Measurements from ENCODE around the gene ACTR8. TPM values are rescaled to one million over a fixed set of nuclear protein-coding genes. Genes with fewer than 3 reads are reported as not detected.
"Not testable (repeated sequence)": the region's sequence is repeated elsewhere in the genome, so short reads cannot be mapped to it uniquely, and the experiment has no call there.

The ACTR8 gene, protein sequence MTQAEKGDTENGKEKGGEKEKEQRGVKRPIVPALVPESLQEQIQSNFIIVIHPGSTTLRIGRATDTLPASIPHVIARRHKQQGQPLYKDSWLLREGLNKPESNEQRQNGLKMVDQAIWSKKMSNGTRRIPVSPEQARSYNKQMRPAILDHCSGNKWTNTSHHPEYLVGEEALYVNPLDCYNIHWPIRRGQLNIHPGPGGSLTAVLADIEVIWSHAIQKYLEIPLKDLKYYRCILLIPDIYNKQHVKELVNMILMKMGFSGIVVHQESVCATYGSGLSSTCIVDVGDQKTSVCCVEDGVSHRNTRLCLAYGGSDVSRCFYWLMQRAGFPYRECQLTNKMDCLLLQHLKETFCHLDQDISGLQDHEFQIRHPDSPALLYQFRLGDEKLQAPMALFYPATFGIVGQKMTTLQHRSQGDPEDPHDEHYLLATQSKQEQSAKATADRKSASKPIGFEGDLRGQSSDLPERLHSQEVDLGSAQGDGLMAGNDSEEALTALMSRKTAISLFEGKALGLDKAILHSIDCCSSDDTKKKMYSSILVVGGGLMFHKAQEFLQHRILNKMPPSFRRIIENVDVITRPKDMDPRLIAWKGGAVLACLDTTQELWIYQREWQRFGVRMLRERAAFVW
- 22.8 TPM for total RNA-seq
- long read RNA-seq, transcript ACTR8-201 (13 exons, 3,629 nt): major isoform, 6 of 13 reads
- long read RNA-seq, partial matches to known transcripts: 0 of 13 reads
- long read RNA-seq, other reads (novel, unspliced or antisense): 6 of 13 reads

DNA sequence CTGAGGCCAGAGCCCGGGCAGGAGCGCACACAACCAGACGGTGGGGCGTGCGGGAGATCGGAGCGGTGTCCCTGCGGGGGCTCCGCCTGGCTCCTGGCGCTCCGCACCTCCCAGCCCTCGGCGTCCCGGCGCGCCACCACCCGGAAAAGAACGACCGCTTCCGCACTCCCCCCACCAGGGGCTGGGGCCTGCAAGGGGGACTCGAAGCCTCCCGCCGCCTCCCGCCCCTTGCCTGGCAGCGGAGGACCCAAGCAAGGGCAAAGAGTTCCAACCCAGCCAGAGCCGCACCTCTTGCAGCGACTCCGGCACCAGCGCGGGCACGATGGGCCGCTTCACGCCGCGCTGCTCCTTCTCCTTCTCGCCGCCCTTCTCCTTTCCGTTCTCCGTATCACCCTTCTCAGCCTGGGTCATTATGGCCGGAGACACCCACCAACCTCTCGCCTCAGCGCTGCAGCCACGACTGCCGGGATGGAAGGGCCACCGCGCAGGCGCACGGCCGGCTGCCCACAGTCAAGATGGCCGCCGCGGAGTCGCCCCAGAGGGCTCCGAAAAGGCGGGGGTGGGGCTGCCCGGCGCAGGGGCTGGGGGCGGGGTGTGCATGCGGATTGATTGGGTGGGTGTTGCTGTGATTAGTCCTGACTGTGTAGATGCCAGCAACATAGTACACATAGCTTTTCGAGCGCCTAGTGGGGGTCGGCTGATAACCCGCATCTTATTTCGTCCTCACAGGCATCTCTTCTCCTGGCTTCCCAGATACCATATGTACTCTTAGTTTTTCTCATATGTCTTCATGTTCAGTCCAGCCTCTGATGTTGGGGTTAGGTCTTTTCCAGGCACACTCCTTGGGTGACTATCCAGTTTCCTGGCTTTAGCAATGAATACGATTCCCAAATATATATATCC lies at the start of gene ACTR8:
Gene ACTR8 (minus strand): TSS at position 462 of the 903 bp plus-strand sequence. CDS start 51 bp downstream, at position 411.
- H3K27me3 ChIP-seq: no peaks in the 10 kb centered on the region
- peak within 1 kb of the TSS; percentile 87 for H3K27ac ChIP-seq
- no peaks in the 10 kb centered on the region for H3K9me3 ChIP-seq
- intact Hi-C loops (cut with DNase I): no loop called here
- peak; percentile 98 for ATAC-seq
- TF ChIP-seq, protein P1, sequence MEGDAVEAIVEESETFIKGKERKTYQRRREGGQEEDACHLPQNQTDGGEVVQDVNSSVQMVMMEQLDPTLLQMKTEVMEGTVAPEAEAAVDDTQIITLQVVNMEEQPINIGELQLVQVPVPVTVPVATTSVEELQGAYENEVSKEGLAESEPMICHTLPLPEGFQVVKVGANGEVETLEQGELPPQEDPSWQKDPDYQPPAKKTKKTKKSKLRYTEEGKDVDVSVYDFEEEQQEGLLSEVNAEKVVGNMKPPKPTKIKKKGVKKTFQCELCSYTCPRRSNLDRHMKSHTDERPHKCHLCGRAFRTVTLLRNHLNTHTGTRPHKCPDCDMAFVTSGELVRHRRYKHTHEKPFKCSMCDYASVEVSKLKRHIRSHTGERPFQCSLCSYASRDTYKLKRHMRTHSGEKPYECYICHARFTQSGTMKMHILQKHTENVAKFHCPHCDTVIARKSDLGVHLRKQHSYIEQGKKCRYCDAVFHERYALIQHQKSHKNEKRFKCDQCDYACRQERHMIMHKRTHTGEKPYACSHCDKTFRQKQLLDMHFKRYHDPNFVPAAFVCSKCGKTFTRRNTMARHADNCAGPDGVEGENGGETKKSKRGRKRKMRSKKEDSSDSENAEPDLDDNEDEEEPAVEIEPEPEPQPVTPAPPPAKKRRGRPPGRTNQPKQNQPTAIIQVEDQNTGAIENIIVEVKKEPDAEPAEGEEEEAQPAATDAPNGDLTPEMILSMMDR (IDR thresholded peaks at IDR 0.05): no peak
- peak; percentile 94 for DNase-seq
- peaks cover 59% of the 10 kb centered on the region for H3K36me3 ChIP-seq
- peak within 1 kb of the TSS; percentile 91 for H3K4me3 ChIP-seq
- peaks cover 12% of the 10 kb centered on the region for H3K4me1 ChIP-seq

DNA sequence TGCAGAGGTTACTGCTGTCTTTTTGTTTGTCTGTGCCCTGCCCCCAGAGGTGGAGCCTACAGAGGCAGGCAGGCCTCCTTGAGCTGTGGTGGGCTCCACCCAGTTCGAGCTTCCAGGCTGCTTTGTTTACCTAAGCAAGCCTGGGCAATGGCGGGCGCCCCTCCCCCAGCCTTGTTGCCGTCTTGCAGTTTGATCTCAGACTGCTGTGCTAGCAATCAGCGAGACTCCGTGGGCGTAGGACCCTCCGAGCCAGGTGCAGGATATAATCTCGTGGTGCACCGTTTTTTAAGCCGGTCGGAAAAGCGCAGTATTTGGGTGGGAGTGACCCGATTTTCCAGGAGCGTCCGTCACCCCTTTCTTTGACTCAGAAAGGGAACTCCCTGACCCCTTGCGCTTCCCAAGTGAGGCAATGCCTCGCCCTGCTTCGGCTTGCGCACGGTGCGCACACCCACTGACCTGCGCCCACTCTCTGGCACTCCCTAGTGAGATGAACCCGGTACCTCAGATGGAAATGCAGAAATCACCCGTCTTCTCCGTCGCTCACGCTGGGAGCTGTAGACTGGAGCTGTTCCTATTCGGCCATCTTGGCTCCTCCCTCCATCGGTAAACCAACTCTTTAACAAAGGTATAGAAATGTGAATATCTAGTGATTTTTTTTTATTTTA lies 45.4 kb upstream of the ACTR8 start:
- H3K9me3 ChIP-seq; DNase-seq; intact Hi-C loops (cut with DNase I): not testable (repeated sequence)

DNA sequence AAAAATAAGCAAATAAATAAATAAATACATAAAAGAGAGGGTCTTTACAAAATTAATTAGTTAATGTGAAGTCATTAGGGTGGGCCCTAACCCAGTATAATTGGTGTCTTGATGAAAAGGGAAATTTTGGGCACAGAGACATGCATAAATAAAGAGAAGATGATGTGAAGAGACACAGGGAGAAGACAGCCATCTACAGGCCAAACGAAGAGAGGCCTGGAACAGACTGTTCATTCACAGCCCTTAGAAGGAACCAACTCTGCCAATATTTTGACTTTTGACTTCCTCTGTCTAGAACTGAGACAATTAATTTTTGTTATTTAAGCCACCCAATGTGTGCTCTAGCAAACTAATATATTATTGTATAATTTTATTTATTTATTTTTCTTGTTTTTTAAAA lies 39.3 kb upstream of the ACTR8 start:
- Histone ChIP-seq H3K4me3 (no peak overlapping the region), H3K27ac (no peak overlapping the region), H3K4me1 (no peaks in the 10 kb centered on the region), H3K27me3 (peaks cover 36% of the 10 kb centered on the region), H3K9me3 (no peaks in the 10 kb centered on the region), H3K36me3 (no peaks in the 10 kb centered on the region)
- no peak for DNase-seq
- TF ChIP-seq, protein P1 (IDR thresholded peaks at IDR 0.05): peak; percentile 38
- intact Hi-C loops (cut with DNase I): no loop called here
- peak; percentile 62 for ATAC-seq

More for the DNA sequence above, 45.4 kb upstream of the ACTR8 start:
- not testable (repeated sequence) for H3K4me1 ChIP-seq, H3K4me3 ChIP-seq, H3K36me3 ChIP-seq, H3K27ac ChIP-seq, ATAC-seq, H3K27me3 ChIP-seq

DNA sequence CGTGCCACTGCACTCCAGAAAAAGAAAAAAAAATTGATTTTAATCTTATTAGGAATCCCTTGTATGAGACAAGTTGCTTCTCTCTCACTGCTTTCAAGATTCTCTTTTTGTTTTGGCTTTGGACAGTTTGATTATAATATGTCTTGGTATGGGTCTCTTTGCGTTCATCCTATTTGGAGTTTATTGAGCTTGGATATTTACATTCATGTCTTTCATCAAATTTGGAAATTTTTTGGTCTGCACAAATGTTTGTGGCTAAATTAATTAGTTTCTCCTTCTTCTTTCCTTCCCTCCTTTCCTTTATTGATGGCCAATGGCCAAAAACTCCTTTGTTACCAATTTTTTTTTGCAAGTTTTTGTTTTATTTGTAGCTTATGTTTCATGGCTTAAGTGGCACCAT lies 37.8 kb upstream of the ACTR8 start:
- TF ChIP-seq, protein P1 (IDR thresholded peaks at IDR 0.05): no peak
- no peak for ATAC-seq
- no peaks in the 10 kb centered on the region for H3K4me1 ChIP-seq
- no peak for DNase-seq
- intact Hi-C loops (cut with DNase I): no loop called here
- H3K9me3 ChIP-seq: no peaks in the 10 kb centered on the region
- peaks cover 36% of the 10 kb centered on the region for H3K27me3 ChIP-seq
- H3K4me3 ChIP-seq: no peak overlapping the region
- H3K27ac ChIP-seq: no peak overlapping the region
- no peaks in the 10 kb centered on the region for H3K36me3 ChIP-seq

DNA sequence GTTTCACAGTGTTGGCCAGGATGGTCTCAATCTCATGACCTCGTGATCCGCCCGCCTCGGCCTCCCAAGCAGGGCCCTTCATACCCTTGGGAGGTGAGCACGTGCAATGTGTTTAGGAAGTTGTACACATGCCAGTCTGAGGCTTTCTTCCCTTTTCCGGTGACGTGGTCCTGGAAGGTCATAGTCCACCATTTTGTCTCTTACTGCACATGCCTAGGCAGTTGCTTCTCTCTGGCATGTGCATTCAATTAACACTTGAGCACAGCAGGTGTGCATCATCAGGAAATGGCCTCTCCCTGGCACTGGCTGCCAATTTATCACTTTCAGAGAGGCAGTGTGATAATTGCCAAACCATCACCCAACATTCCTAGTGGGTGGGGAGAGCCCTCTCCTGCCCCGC lies 31.4 kb upstream of the ACTR8 start:
- TF ChIP-seq, protein P1 (IDR thresholded peaks at IDR 0.05): no peak

More for the DNA sequence above, 31.4 kb upstream of the ACTR8 start:
- ATAC-seq (no peak), DNase-seq (no peak)
- intact Hi-C loops (cut with DNase I): no loop called here
- Histone ChIP-seq H3K4me1 (no peaks in the 10 kb centered on the region), H3K27me3 (peaks cover 19% of the 10 kb centered on the region), H3K36me3 (no peaks in the 10 kb centered on the region), H3K4me3 (no peak overlapping the region), H3K9me3 (no peaks in the 10 kb centered on the region), H3K27ac (no peak overlapping the region)
